HG03432 (cell line): Measurements from ENCODE around the gene NUP62.
"Not testable (repeated sequence)": the region's sequence is repeated elsewhere in the genome, so short reads cannot be mapped to it uniquely, and the experiment has no call there.

Source experiments
- ATAC-seq: cut with Tn5 transposase; IDR thresholded peaks from one replicate; pipeline ENCODE4 v1.9.1; 2021; ENCODE audit warnings: mild to moderate bottlenecking, moderate library complexity; ENCODE audit not compliant: unreplicated experiment

The NUP62 gene

GRCh38 chr19:49929121-49929610 lies at the start of gene NUP62, which contains the start of gene ATF5:
NUP62 (minus strand) TSS chr19:49929504; CDS start chr19:49909807, 19,697 bp downstream.
ATF5 (plus strand) TSS chr19:49929205; CDS start chr19:49930851, 1,646 bp downstream.
- ATAC-seq = peak; percentile 61

- ATAC-seq = no peak
These were observed 49.0 kb upstream of the NUP62 start for GRCh38 chr19:49978324-49978723.

GRCh38 chr19:49977881-49978280 lies 48.6 kb upstream of the NUP62 start:
- ATAC-seq = no peak

- no peak for ATAC-seq
These were observed 47.8 kb upstream of the NUP62 start for GRCh38 chr19:49977076-49977475.

GRCh38 chr19:49976496-49976895 lies 47.2 kb upstream of the NUP62 start:
- no peak for ATAC-seq

- no peak for ATAC-seq
These were observed 45.7 kb upstream of the NUP62 start for GRCh38 chr19:49975051-49975450.

GRCh38 chr19:49973987-49974386 lies 44.7 kb upstream of the NUP62 start:
- no peak for ATAC-seq

GRCh38 chr19:49972841-49973240 lies 43.5 kb upstream of the NUP62 start:
- ATAC-seq = no peak

- ATAC-seq = no peak
These were observed 42.7 kb upstream of the NUP62 start for GRCh38 chr19:49971991-49972411.

- not testable (repeated sequence) for ATAC-seq
These were observed 40.1 kb upstream of the NUP62 start for GRCh38 chr19:49969355-49969754.

- no peak for ATAC-seq
These were observed 39.1 kb upstream of the NUP62 start for GRCh38 chr19:49968279-49968922.

- ATAC-seq = not testable (repeated sequence)
These were observed 31.7 kb upstream of the NUP62 start, which contains the start of gene SIGLEC11 for GRCh38 chr19:49960980-49961379. SIGLEC11 (minus strand) TSS chr19:49961172; CDS start chr19:49961081, 91 bp downstream.

GRCh38 chr19:49959892-49960291 lies 30.6 kb upstream of the NUP62 start:
- not testable (repeated sequence) for ATAC-seq

GRCh38 chr19:49958596-49958995 lies 29.3 kb upstream of the NUP62 start:
- not testable (repeated sequence) for ATAC-seq

- ATAC-seq = not testable (repeated sequence)
These were observed 28.8 kb upstream of the NUP62 start for GRCh38 chr19:49958144-49958543.

- no peak for ATAC-seq
These were observed 28.1 kb upstream of the NUP62 start for GRCh38 chr19:49957262-49957915.

- no peak for ATAC-seq
These were observed 26.8 kb upstream of the NUP62 start for GRCh38 chr19:49956115-49956495.

GRCh38 chr19:49954933-49955332 lies 25.6 kb upstream of the NUP62 start:
- no peak for ATAC-seq

GRCh38 chr19:49954092-49954829 lies 25.0 kb upstream of the NUP62 start:
- no peak for ATAC-seq

GRCh38 chr19:49953416-49953815 lies 24.1 kb upstream of the NUP62 start:
- no peak for ATAC-seq

- no peak for ATAC-seq
These were observed 23.6 kb upstream of the NUP62 start for GRCh38 chr19:49952906-49953305.

GRCh38 chr19:49952479-49952836 lies 23.2 kb upstream of the NUP62 start:
- no peak for ATAC-seq
